CD14-positive monocyte (primary cell): ENCODE data around the gene IL19. TPM values are rescaled to one million over a fixed set of nuclear protein-coding genes. Genes with fewer than 3 reads are reported as not detected.

ENCODE experiments used
- DNase-seq, 3 donors: peaks; one replicate each; pipeline ENCODE4 v3.0.0-alpha.2; 2011 to 2022
- H2AFZ ChIP-seq: 2 replicates; pipeline ENCODE4 v1.6.0; 2012; ENCODE audit warnings: mild to moderate bottlenecking, low read depth, low read length, inconsistent platforms; ENCODE audit not compliant: insufficient read depth, poor library complexity, severe bottlenecking
- H3K27ac ChIP-seq, 2 donors: 1 replicate in 1 of 2; 2 replicates in 1 of 2; pipeline ENCODE4 v1.5.1; 2012 to 2013; ENCODE audit warnings: low read length in 2 of 2, control low read depth in 1 of 2, inconsistent platforms in 1 of 2, low read depth in 1 of 2, mild to moderate bottlenecking in 1 of 2
- H3K27me3 ChIP-seq, 2 donors: one replicate each; pipeline versions ENCODE4 v1.6.0 to v1.6.1; 2011 to 2013; ENCODE audit warnings: low read length in 2 of 2; ENCODE audit not compliant: control insufficient read depth in 2 of 2, insufficient read depth in 2 of 2
- H3K36me3 ChIP-seq, 2 donors: replicated peaks in 1 of 2; 1 replicate in 1 of 2; 2 replicates in 1 of 2; pipeline versions ENCODE4 v1.5.1 to v1.6.1; 2012 to 2013; ENCODE audit warnings: low read length in 2 of 2, control low read depth in 1 of 2, inconsistent platforms in 1 of 2, mild to moderate bottlenecking in 1 of 2; ENCODE audit not compliant: insufficient read depth in 2 of 2, control insufficient read depth in 1 of 2
- H3K4me1 ChIP-seq, 2 donors: 1 replicate in 1 of 2; 2 replicates in 1 of 2; pipeline versions ENCODE4 v1.5.1 to v1.6.1; 2012 to 2013; ENCODE audit warnings: low read length in 2 of 2, control low read depth in 1 of 2, inconsistent platforms in 1 of 2, mild to moderate bottlenecking in 1 of 2, moderate library complexity in 1 of 2; ENCODE audit not compliant: insufficient read depth in 2 of 2, control insufficient read depth in 1 of 2
- H3K4me2 ChIP-seq: replicated peaks from 2 replicates; pipeline ENCODE3; 2012; ENCODE audit warnings: low read length, moderate library complexity, mild to moderate bottlenecking; ENCODE audit not compliant: poor library complexity, severe bottlenecking; ENCODE audit errors: extremely low read depth
- H3K4me3 ChIP-seq, 3 experiments: fragments of 200-600 bp in 1 of 3; sonication (generic) in 1 of 3; replicated peaks in 1 of 3; 1 replicate in 2 of 3; 2 replicates in 1 of 3; pipeline ENCODE4 v1.5.1; 2011 to 2013; ENCODE audit warnings: low read length in 3 of 3, mild to moderate bottlenecking in 3 of 3, control low read depth in 2 of 3, low read depth in 2 of 3, inconsistent platforms in 1 of 3, moderate library complexity in 1 of 3
- H3K79me2 ChIP-seq: 2 replicates; pipeline ENCODE4 v1.6.0; 2012; ENCODE audit warnings: mild to moderate bottlenecking, control low read depth, inconsistent platforms, low read length, moderate library complexity; ENCODE audit not compliant: insufficient read depth
- H3K9ac ChIP-seq: 2 replicates; pipeline ENCODE4 v1.6.0; 2017; ENCODE audit warnings: low read length, mild to moderate bottlenecking; ENCODE audit not compliant: insufficient read depth, poor library complexity, severe bottlenecking
- H3K9me3 ChIP-seq, 2 donors: replicated peaks in 1 of 2; 1 replicate in 1 of 2; 2 replicates in 1 of 2; pipeline versions ENCODE4 v1.5.1 to v1.6.1; 2012 to 2013; ENCODE audit warnings: low read length in 2 of 2, control low read depth in 1 of 2; ENCODE audit not compliant: control insufficient read depth in 1 of 2, insufficient read depth in 1 of 2
- H4K20me1 ChIP-seq: 2 replicates; pipeline ENCODE4 v1.6.0; 2012; ENCODE audit warnings: mild to moderate bottlenecking, low read length, control low read depth, moderate library complexity; ENCODE audit not compliant: insufficient read depth
- H3K27ac Mint-ChIP-seq, 7 donors: one replicate each; pipeline ENCODE4 v1.8.0; 2020; ENCODE audit warnings: mild to moderate bottlenecking in 7 of 7, mixed read lengths in 7 of 7, moderate library complexity in 6 of 7, inconsistent platforms in 2 of 7
- H3K27me3 Mint-ChIP-seq, 3 donors: one replicate each; pipeline ENCODE4 v1.8.0; 2021 to 2022; ENCODE audit warnings: low read depth in 3 of 3, mild to moderate bottlenecking in 3 of 3, mixed read lengths in 3 of 3, moderate library complexity in 3 of 3, inconsistent platforms in 1 of 3
- H3K36me3 Mint-ChIP-seq, 2 donors: one replicate each; pipeline ENCODE4 v1.8.0; 2020; ENCODE audit warnings: mixed read lengths in 2 of 2, inconsistent platforms in 1 of 2, mild to moderate bottlenecking in 1 of 2
- H3K4me1 Mint-ChIP-seq: one replicate; pipeline ENCODE4 v1.8.0; 2020; ENCODE audit warnings: mild to moderate bottlenecking, mixed read lengths
- H3K4me3 Mint-ChIP-seq, 2 donors: one replicate each; pipeline ENCODE4 v1.8.0; 2020; ENCODE audit warnings: mild to moderate bottlenecking in 2 of 2, mixed read lengths in 2 of 2, moderate library complexity in 1 of 2
- H3K9me3 Mint-ChIP-seq, 7 donors: one replicate each; pipeline ENCODE4 v1.8.0; 2020 to 2022; ENCODE audit warnings: mixed read lengths in 7 of 7, mild to moderate bottlenecking in 6 of 7, moderate library complexity in 6 of 7, inconsistent platforms in 2 of 7
- CTCF ChIP-seq: fragments of 200-600 bp; IDR thresholded peaks from one replicate; pipeline ENCODE4 v1.8.0; 2022; ENCODE audit warnings: antibody characterized with exemption, mild to moderate bottlenecking
- WGBS: methylation state at CpG from one replicate; pipeline ENCODE4 v1.1.5; 2013; ENCODE audit warnings: missing lambda C conversion rate; ENCODE audit not compliant: insufficient coverage; 5-methylcytosine and 5-hydroxymethylcytosine counted together
- intact Hi-C, 2 donors: fragments of 100-400 bp; cut with micrococcal nuclease; formaldehyde crosslinking; loops; one replicate each; pipeline versions ENCODE4 v1.15.0 to v1.15.1; 2023
- polyA plus RNA-seq, 3 donors: library from polyadenylated mRNA; depleted of rRNA in 1 of 3; unstranded in 2 of 3; stranded (reverse) in 1 of 3; fragments of 300-500 nt in 2 of 3; fragments of >200 nt in 1 of 3; fragmentation: Illumina TruSeq in 2 of 3; gene quantifications; 1 replicate in 2 of 3; 2 replicates in 1 of 3; pipeline ENCODE4 v1.2.3, GENCODE V29; 2012 to 2021

Gene IL19
- polyA plus RNA-seq, 3 donors, result 0.41 TPM; not detected in 2

DNA sequence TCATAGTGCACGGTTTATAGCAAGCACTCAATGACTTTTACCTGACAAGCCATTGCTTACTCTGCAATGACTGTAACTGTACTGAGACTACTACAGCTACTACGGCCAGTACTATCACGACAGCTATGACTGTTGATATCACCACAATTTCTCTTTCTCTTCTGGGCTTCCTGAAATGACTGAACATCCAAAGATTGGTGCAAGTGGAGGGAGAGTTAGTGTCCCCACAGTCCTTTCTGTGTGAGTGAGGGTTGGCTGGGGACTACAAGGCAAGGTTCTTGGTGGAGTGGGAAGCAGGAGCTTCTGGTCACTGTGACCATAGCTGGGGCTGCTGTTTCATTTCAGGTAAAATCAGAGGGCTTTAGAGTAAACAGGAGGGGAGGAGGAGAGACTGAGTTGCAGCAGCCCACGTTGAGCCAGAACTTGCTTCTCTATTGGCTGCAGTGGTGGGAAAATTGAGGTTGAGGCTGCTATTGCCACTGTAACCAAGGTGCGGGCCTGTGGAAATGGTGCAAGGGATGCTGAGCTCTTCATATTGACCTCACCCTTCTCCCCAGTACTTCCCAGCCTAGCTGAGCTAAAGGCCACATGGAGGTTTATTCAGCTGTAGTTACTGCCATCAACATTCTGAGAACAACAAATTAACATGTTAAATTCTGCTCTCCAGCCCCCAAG lies 15.8 kb downstream of the IL19 start:
- DNase-seq, result no peak
- intact Hi-C loops, result loop anchor here in 1 of 2 donors (5.0 kb wide), 1 partner anchor 49 kb away; no protein-coding TSS in a partner anchor
- peak overlapping the region in 2 of 7 donors; percentile 10 to 24 for H3K27ac Mint-ChIP-seq
- peak overlapping the region in 1 of 2 donors; percentile 31 for H3K4me3 Mint-ChIP-seq
- H3K4me1 Mint-ChIP-seq, result peaks cover 34% of the 10 kb centered on the region
- peaks cover 11% of the 10 kb centered on the region in 2 donors for H3K4me1 ChIP-seq
- H2AFZ ChIP-seq, result no peak overlapping the region
- H3K27ac ChIP-seq, result no peak overlapping the region
- 100% methylated on average over 1 of the region's 5 CpGs for WGBS
- H3K9ac ChIP-seq, result no peak overlapping the region
- H3K36me3 Mint-ChIP-seq, result peaks cover 4 to 8% of the 10 kb centered on the region in 2 donors
- no peak overlapping the region for H3K4me3 ChIP-seq
- H3K4me2 ChIP-seq, result no peak overlapping the region
- H3K36me3 ChIP-seq, result no peaks in the 10 kb centered on the region
- H3K27me3 ChIP-seq, result no peaks in the 10 kb centered on the region
- no peaks in the 10 kb centered on the region for H3K79me2 ChIP-seq
- H4K20me1 ChIP-seq, result no peaks in the 10 kb centered on the region
- H3K9me3 ChIP-seq, result no peaks in the 10 kb centered on the region
- H3K9me3 Mint-ChIP-seq, result peaks cover 0 to 2% (median 0%) of the 10 kb centered on the region in 7 donors
- H3K27me3 Mint-ChIP-seq, result peaks cover 3 to 6% (median 4%) of the 10 kb centered on the region in 3 donors
- no peak for TF ChIP-seq CTCF

DNA sequence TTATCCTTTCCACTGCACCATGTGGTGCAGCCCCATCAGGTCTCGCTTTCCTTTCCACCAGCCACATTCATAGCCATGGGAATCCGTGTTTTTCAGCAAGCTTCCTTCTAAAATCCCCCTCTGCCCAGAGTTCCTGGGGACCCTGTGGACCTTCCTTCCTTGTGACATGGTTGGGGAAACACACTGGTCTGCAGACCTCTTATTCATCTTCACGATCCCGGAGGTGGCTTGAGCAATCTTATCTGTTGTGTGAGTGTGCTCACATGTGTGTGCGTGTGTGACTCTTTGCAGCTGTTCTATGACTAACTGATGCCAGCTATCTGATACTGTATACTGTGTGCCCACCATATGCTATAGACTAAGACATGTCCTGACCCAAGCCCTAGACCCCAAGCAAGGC lies 17.3 kb downstream of the IL19 start:
- intact Hi-C loops, result loop anchor here in 1 of 2 donors (5.0 kb wide), 1 partner anchor 51 kb away; no protein-coding TSS in a partner anchor
- WGBS, result 90% methylated on average over 2 of the region's 5 CpGs
- H3K4me3 Mint-ChIP-seq, result no peak overlapping the region
- Histone ChIP-seq H4K20me1 (no peaks in the 10 kb centered on the region), H3K4me3 (no peak overlapping the region), H3K4me2 (no peak overlapping the region), H3K9ac (no peak overlapping the region), H2AFZ (no peak overlapping the region), H3K27me3 (no peaks in the 10 kb centered on the region), H3K79me2 (no peaks in the 10 kb centered on the region), H3K27ac (no peak overlapping the region), H3K9me3 (no peaks in the 10 kb centered on the region), H3K36me3 (no peaks in the 10 kb centered on the region), H3K4me1 (peaks cover 7 to 11% of the 10 kb centered on the region in 2 donors)
- H3K27ac Mint-ChIP-seq, result peak overlapping the region in 1 of 7 donors; percentile 7
- H3K9me3 Mint-ChIP-seq, result peaks cover 0 to 2% (median 0%) of the 10 kb centered on the region in 7 donors
- H3K27me3 Mint-ChIP-seq, result peaks cover 3 to 6% (median 6%) of the 10 kb centered on the region in 3 donors
- peaks cover 29% of the 10 kb centered on the region for H3K4me1 Mint-ChIP-seq
- peaks cover 4 to 8% of the 10 kb centered on the region in 2 donors for H3K36me3 Mint-ChIP-seq
- no peak for TF ChIP-seq CTCF
- DNase-seq, result peak in 1 of 3 donors; percentile 78
